Left ventricle myocardium inferior (tissue), 1 donor: ENCODE data around the gene SPATA2L. TPM values are rescaled to one million over a fixed set of nuclear protein-coding genes. Genes with fewer than 3 reads are reported as not detected.
"Not testable (repeated sequence)": the region's sequence is repeated elsewhere in the genome, so short reads cannot be mapped to it uniquely, and the experiment has no call there.

Source experiments
- DNase-seq: peaks from one replicate; pipeline ENCODE4 v3.0.0-alpha.2; 2020
- H3K27ac ChIP-seq: fragments of 200-600 bp; replicated peaks from 2 replicates; pipeline ENCODE4 v1.8.0; 2021
- H3K27me3 ChIP-seq: fragments of 200-600 bp; 2 replicates; pipeline ENCODE4 v1.8.0; 2021; ENCODE audit warnings: low read depth
- H3K36me3 ChIP-seq: fragments of 200-600 bp; 2 replicates; pipeline ENCODE4 v1.8.0; 2021
- H3K4me1 ChIP-seq: fragments of 200-600 bp; 2 replicates; pipeline ENCODE4 v1.8.0; 2021
- H3K4me3 ChIP-seq: fragments of 200-600 bp; 2 replicates; pipeline ENCODE4 v1.8.0; 2021; ENCODE audit warnings: mild to moderate bottlenecking, moderate library complexity
- H3K9me3 ChIP-seq: fragments of 200-600 bp; replicated peaks from 2 replicates; pipeline ENCODE4 v1.8.0; 2021
- intact Hi-C: fragments of 100-400 bp; cut with micrococcal nuclease; formaldehyde crosslinking; loops from one replicate; pipeline ENCODE4 v1.11.0; 2022
- total RNA-seq: library from RNA; stranded (reverse); fragmentation: NEBNext Ultra II Directional; extraction: Animal tissue kit (Norgen Biotek cat#: 25700); gene quantifications from one replicate; pipeline ENCODE4 v1.2.1, GENCODE V29; 2021
- TF ChIP-seq, protein P1 (sequence below): fragments of 200-600 bp; IDR thresholded peaks from 2 replicates; pipeline ENCODE4 v1.8.0; 2021; ENCODE audit warnings: antibody characterized with exemption, mild to moderate bottlenecking, borderline replicate concordance
- donor health status: DM: no; HTN: yes; CAD: no; lungs with severe emphysema.

SPATA2L gene
- total RNA-seq, 1 donor from 2014 or later, result 2.1 TPM

DNA sequence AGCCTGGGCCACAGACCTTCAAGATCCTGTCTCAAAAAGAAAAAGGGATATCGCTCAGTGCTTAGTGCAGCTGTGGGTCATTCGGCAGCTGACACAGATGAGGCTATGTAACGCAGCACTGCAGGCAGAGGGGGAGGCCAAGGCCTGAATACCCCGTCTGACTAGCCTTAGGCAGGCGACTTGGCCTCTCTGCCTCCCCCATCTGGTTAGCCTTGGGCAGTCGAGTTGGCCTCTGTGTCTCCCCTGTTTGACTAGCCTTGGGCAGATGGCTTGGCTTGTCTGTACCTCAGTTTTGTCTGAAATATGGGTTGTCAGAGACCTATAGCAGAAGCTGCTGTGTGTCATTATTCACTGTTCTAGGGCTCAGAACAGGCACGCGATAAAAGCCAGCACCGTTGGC lies 33.9 kb downstream of the SPATA2L start:
- intact Hi-C loops, result no loop called here
- no peaks in the 10 kb centered on the region for H3K27me3 ChIP-seq
- DNase-seq, result no peak

DNA sequence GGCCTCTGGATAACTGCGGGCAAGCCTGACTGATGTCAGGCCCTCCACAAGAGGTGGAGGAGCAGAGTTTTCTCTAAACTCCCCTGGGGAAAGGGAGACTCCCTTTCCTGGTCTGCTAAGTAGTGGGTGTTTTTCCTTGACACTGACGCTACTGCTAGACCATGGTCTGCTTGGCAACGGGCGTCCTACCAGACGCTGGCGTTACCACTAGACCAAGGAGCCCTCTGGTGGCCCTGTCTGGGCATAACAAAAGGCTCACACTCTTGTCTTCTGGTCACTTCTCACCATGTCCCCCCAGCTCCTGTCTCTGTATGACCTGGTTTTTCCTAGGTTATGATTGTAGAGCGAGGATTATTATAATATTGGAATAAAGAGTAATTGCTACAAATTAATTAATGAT lies 34.5 kb downstream of the SPATA2L start:
- DNase-seq, H3K4me1 ChIP-seq, H3K27ac ChIP-seq, H3K4me3 ChIP-seq, H3K36me3 ChIP-seq, H3K9me3 ChIP-seq, H3K27me3 ChIP-seq, intact Hi-C loops: not testable (repeated sequence)

More for the DNA sequence above, 33.9 kb downstream of the SPATA2L start:
- H3K27ac ChIP-seq, result no peak overlapping the region
- TF ChIP-seq, protein P1, sequence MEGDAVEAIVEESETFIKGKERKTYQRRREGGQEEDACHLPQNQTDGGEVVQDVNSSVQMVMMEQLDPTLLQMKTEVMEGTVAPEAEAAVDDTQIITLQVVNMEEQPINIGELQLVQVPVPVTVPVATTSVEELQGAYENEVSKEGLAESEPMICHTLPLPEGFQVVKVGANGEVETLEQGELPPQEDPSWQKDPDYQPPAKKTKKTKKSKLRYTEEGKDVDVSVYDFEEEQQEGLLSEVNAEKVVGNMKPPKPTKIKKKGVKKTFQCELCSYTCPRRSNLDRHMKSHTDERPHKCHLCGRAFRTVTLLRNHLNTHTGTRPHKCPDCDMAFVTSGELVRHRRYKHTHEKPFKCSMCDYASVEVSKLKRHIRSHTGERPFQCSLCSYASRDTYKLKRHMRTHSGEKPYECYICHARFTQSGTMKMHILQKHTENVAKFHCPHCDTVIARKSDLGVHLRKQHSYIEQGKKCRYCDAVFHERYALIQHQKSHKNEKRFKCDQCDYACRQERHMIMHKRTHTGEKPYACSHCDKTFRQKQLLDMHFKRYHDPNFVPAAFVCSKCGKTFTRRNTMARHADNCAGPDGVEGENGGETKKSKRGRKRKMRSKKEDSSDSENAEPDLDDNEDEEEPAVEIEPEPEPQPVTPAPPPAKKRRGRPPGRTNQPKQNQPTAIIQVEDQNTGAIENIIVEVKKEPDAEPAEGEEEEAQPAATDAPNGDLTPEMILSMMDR, result no peak
- no peak overlapping the region for H3K4me3 ChIP-seq
- H3K36me3 ChIP-seq, result peaks cover 8% of the 10 kb centered on the region
- peaks cover 6% of the 10 kb centered on the region for H3K9me3 ChIP-seq
- H3K4me1 ChIP-seq, result no peaks in the 10 kb centered on the region

DNA sequence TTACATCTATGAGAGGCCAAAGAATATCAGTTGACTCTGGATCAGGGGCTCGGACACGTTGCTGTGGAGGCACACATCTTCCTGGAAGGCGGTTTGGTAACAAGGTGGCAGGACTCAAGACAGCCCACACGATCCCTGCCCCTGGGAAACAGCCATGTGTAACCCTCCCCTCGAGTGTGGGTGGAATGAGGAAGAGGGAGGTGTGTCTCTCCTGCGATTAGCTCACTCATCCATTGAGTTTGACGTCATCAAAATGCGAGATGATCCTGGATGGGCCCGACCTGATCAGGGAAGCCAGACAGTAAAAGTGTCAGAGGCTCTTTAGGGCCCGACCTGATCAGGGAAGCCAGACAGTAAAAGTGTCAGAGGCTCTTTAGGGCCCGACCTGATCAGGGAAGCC lies 37.3 kb downstream of the SPATA2L start:
- H3K27me3 ChIP-seq, intact Hi-C loops, H3K27ac ChIP-seq, H3K4me3 ChIP-seq, H3K9me3 ChIP-seq, DNase-seq: not testable (repeated sequence)
- H3K36me3 ChIP-seq, result peaks cover 22% of the 10 kb centered on the region
- H3K4me1 ChIP-seq, result peaks cover 10% of the 10 kb centered on the region

DNA sequence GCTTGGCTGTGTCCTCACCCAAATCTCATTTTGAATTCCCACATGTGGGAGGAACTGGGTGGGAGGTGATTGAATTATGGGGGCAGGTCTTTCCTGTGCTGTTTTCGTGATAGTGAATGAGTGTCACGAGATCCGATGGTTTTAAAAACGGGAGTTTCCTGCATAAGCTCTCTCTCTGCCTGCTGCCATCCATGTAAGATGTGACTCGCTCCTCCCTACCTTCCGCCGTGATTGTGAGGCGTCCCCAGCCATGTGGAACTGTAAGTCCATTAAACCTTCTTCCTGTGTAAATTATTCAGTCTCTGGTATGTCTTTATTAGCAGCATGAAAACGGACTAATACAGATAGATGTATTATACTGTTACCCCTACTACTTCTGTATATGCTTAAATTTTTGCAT lies 40.3 kb downstream of the SPATA2L start:
- Histone ChIP-seq H3K27ac (no peak overlapping the region), H3K27me3 (no peaks in the 10 kb centered on the region), H3K4me3 (no peak overlapping the region), H3K9me3 (no peaks in the 10 kb centered on the region), H3K4me1 (peaks cover 39% of the 10 kb centered on the region), H3K36me3 (peaks cover 22% of the 10 kb centered on the region)
- intact Hi-C loops, result no loop called here
- DNase-seq, result no peak
- TF ChIP-seq, protein P1, result no peak

DNA sequence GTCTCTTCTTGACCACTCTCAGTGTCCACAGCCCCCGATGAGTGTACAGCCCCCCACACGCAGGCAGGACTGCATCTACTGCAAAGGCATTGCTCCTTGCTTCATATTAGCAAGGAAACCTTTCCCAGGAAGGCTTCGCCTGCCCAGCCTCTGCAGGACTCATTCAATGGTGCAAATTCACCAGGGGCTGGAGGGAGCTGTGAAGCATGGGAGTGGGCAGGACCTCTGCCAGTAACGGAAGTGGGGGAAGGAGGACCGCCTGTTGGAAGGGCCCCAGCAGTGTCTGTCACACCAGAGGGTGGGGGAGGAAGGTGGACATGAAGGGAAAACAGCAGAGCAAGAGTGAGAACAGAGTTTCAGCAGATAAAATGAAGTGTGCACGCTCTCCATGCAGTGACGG lies 41.4 kb downstream of the SPATA2L start:
- TF ChIP-seq, protein P1, result no peak
- no peaks in the 10 kb centered on the region for H3K9me3 ChIP-seq
- intact Hi-C loops, result no loop called here
- peaks cover 22% of the 10 kb centered on the region for H3K36me3 ChIP-seq
- no peaks in the 10 kb centered on the region for H3K27me3 ChIP-seq
- no peak overlapping the region for H3K4me3 ChIP-seq
- no peak for DNase-seq
- no peak overlapping the region for H3K27ac ChIP-seq
- H3K4me1 ChIP-seq, result peaks cover 41% of the 10 kb centered on the region

DNA sequence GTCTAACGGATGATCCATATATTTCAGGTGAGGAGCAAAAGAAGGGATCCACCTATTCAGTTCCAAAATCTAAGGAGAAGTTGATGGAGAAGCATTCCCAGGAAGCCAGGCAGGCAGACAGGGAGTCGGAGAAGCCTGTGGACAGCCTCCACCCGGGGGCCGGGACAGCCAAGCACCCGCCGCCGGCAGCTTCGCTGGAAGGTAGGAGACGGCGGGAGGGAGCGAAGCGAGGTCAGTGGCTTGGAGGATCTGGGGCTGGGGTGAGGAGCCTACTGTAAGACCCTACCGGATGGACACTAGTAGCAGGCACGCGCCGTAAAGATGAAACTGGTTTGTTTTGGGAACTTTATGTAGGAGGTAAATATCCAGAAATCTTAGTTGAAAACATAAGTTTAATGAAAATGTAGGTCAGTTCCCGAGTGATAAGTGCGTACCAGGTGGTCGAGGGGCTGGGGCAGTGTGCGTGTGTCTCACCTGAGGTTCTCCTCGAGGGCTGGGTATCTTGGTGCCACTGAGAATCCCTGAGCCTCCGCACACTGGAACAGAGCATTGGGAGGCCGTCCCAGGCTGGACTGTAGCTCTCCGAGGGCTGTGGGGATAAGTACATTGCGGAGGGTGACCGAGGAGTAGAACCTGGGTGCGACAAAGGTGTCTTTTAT lies 43.2 kb downstream of the SPATA2L start:
- no peaks in the 10 kb centered on the region for H3K9me3 ChIP-seq
- intact Hi-C loops, result no loop called here

More for the DNA sequence above, 43.2 kb downstream of the SPATA2L start:
- H3K27ac ChIP-seq, result peak overlapping the region; percentile 87
- peaks cover 41% of the 10 kb centered on the region for H3K4me1 ChIP-seq
- H3K4me3 ChIP-seq, result peak overlapping the region; percentile 86
- DNase-seq, result no peak
- H3K36me3 ChIP-seq, result peaks cover 18% of the 10 kb centered on the region
- TF ChIP-seq, protein P1, result no peak
- H3K27me3 ChIP-seq, result no peaks in the 10 kb centered on the region
